Neural cell (in vitro differentiated cells): ENCODE measurements around the gene IPP. TPM values are rescaled to one million over a fixed set of nuclear protein-coding genes. Genes with fewer than 3 reads are reported as not detected.

Experiments
- H2AFZ ChIP-seq: fragments of 200-600, 300-800 bp; sonication (generic), shearing (Covaris generic); 2 replicates; pipeline ENCODE4 v1.6.0; 2014; ENCODE audit warnings: low read depth, mild to moderate bottlenecking, antibody characterized with exemption, low read length, moderate library complexity
- H3F3A ChIP-seq: fragments of 200-600 bp; shearing (Covaris generic); 2 replicates; pipeline ENCODE4 v1.6.1; 2016; ENCODE audit warnings: mild to moderate bottlenecking, moderate library complexity, mixed read lengths, antibody characterized with exemption, low read length; ENCODE audit not compliant: insufficient read depth, poor library complexity, severe bottlenecking
- H3K27ac ChIP-seq: fragments of 200-600, 300-800 bp; sonication (generic), shearing (Covaris generic); 2 replicates; pipeline ENCODE4 v1.5.1; 2014; ENCODE audit warnings: mild to moderate bottlenecking, low read length, moderate library complexity
- H3K27me3 ChIP-seq: fragments of 300-800, 200-600 bp; sonication (generic), shearing (Covaris generic); 2 replicates; pipeline ENCODE4 v1.6.0; 2014; ENCODE audit warnings: mild to moderate bottlenecking, low read depth, low read length, moderate library complexity; ENCODE audit not compliant: insufficient read depth
- H3K36me3 ChIP-seq: fragments of 300-800, 200-600 bp; sonication (generic), shearing (Covaris generic); 2 replicates; pipeline ENCODE4 v1.5.1; 2014; ENCODE audit warnings: mild to moderate bottlenecking, antibody characterized with exemption, low read length, moderate library complexity; ENCODE audit not compliant: insufficient read depth
- H3K4me2 ChIP-seq: fragments of 300-800, 200-600 bp; sonication (generic), shearing (Covaris generic); 2 replicates; pipeline ENCODE4 v1.6.0; 2014; ENCODE audit warnings: mild to moderate bottlenecking, low read length
- H3K4me3 ChIP-seq: fragments of 300-800, 200-600 bp; sonication (generic), shearing (Covaris generic); 2 replicates; pipeline ENCODE4 v1.5.1; 2014; ENCODE audit warnings: mild to moderate bottlenecking, low read length, moderate library complexity
- H3K79me2 ChIP-seq: fragments of 200-600 bp; shearing (Covaris generic); replicated peaks from 2 replicates; pipeline ENCODE4 v1.6.0; 2014; ENCODE audit warnings: mild to moderate bottlenecking, low read length, moderate library complexity; ENCODE audit not compliant: insufficient read depth
- H3K9ac ChIP-seq: fragments of 300-800, 200-600 bp; sonication (generic), shearing (Covaris generic); 2 replicates; pipeline ENCODE4 v1.6.1; 2016; ENCODE audit warnings: mild to moderate bottlenecking, low read length, mixed read lengths
- H3K9me2 ChIP-seq: fragments of 200-600 bp; shearing (Covaris generic); 2 replicates; pipeline ENCODE4 v1.6.1; 2016; ENCODE audit warnings: mild to moderate bottlenecking, low read length, mixed read lengths; ENCODE audit not compliant: insufficient read depth
- H3K9me3 ChIP-seq: fragments of 200-600, 300-800 bp; sonication (generic), shearing (Covaris generic); 2 replicates; pipeline ENCODE4 v1.6.1; 2016; ENCODE audit warnings: mild to moderate bottlenecking, mixed run types, low read length, moderate library complexity, mixed read lengths
- H4K20me1 ChIP-seq: fragments of 200-600 bp; shearing (Covaris generic); 2 replicates; pipeline ENCODE4 v1.6.1; 2016; ENCODE audit warnings: mild to moderate bottlenecking, mixed run types; ENCODE audit not compliant: insufficient read depth
- EP300 ChIP-seq: fragments of 450-650 bp; conservative IDR thresholded peaks from 2 replicates; pipeline ENCODE4 v1.6.1; 2014; ENCODE audit warnings: antibody characterized with exemption, mild to moderate bottlenecking, moderate library complexity; ENCODE audit not compliant: poor library complexity, severe bottlenecking
- EZH2 ChIP-seq: fragments of 200-600, 300-800 bp; shearing (Covaris generic), sonication (generic); IDR thresholded peaks from 2 replicates; pipeline ENCODE4 v1.6.1; 2014; ENCODE audit warnings: antibody characterized with exemption, low read length, borderline replicate concordance, mild to moderate bottlenecking; ENCODE audit not compliant: insufficient read depth, poor library complexity, severe bottlenecking
- MXI1 ChIP-seq: fragments of 450-650 bp; conservative IDR thresholded peaks from 2 replicates; pipeline ENCODE4 v1.6.1; 2014; ENCODE audit warnings: antibody characterized with exemption, mild to moderate bottlenecking; ENCODE audit not compliant: poor library complexity, severe bottlenecking
- POLR2AphosphoS5 ChIP-seq: IDR thresholded peaks from 2 replicates; pipeline ENCODE4 v1.6.1; 2012
- RAD21 ChIP-seq: fragments of 450-650 bp; conservative IDR thresholded peaks from 2 replicates; pipeline ENCODE4 v1.6.1; 2014; ENCODE audit warnings: antibody characterized with exemption, mild to moderate bottlenecking, moderate library complexity
- SMC3 ChIP-seq: fragments of 450-650 bp; conservative IDR thresholded peaks from 2 replicates; pipeline ENCODE4 v1.6.1; 2014; ENCODE audit warnings: antibody characterized with exemption, mild to moderate bottlenecking, moderate library complexity; ENCODE audit not compliant: poor library complexity
- TAF1 ChIP-seq: IDR thresholded peaks from 2 replicates; pipeline ENCODE4 v1.6.1; 2012; ENCODE audit warnings: low read depth
- polyA plus RNA-seq: library from polyadenylated mRNA; depleted of rRNA; stranded (reverse); fragments of >200 nt; gene quantifications from 2 replicates; pipeline ENCODE4 v1.2.3, GENCODE V29; 2014
- TF ChIP-seq, protein P1 (sequence below): IDR thresholded peaks from 2 replicates; pipeline ENCODE4 v1.6.1; 2012; ENCODE audit warnings: borderline replicate concordance
- TF ChIP-seq, protein P2 (sequence below): fragments of 450-650 bp; IDR thresholded peaks from 2 replicates; pipeline ENCODE4 v1.5.1; 2014; ENCODE audit warnings: antibody characterized with exemption, mild to moderate bottlenecking, moderate library complexity; ENCODE audit not compliant: poor library complexity, severe bottlenecking

Gene IPP
- polyA plus RNA-seq, 1 donor from 2014 or later = 8.3 TPM

GRCh38 chr1:45667321-45668111, 82.9 kb downstream of the IPP start:
- TF ChIP-seq TAF1 (no peak), MXI1 (no peak), EZH2 (no peak), SMC3 (no peak), RAD21 (no peak), POLR2AphosphoS5 (no peak), EP300 (no peak)
- TF ChIP-seq, protein P1, sequence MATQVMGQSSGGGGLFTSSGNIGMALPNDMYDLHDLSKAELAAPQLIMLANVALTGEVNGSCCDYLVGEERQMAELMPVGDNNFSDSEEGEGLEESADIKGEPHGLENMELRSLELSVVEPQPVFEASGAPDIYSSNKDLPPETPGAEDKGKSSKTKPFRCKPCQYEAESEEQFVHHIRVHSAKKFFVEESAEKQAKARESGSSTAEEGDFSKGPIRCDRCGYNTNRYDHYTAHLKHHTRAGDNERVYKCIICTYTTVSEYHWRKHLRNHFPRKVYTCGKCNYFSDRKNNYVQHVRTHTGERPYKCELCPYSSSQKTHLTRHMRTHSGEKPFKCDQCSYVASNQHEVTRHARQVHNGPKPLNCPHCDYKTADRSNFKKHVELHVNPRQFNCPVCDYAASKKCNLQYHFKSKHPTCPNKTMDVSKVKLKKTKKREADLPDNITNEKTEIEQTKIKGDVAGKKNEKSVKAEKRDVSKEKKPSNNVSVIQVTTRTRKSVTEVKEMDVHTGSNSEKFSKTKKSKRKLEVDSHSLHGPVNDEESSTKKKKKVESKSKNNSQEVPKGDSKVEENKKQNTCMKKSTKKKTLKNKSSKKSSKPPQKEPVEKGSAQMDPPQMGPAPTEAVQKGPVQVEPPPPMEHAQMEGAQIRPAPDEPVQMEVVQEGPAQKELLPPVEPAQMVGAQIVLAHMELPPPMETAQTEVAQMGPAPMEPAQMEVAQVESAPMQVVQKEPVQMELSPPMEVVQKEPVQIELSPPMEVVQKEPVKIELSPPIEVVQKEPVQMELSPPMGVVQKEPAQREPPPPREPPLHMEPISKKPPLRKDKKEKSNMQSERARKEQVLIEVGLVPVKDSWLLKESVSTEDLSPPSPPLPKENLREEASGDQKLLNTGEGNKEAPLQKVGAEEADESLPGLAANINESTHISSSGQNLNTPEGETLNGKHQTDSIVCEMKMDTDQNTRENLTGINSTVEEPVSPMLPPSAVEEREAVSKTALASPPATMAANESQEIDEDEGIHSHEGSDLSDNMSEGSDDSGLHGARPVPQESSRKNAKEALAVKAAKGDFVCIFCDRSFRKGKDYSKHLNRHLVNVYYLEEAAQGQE = no peak
- TF ChIP-seq, protein P2, sequence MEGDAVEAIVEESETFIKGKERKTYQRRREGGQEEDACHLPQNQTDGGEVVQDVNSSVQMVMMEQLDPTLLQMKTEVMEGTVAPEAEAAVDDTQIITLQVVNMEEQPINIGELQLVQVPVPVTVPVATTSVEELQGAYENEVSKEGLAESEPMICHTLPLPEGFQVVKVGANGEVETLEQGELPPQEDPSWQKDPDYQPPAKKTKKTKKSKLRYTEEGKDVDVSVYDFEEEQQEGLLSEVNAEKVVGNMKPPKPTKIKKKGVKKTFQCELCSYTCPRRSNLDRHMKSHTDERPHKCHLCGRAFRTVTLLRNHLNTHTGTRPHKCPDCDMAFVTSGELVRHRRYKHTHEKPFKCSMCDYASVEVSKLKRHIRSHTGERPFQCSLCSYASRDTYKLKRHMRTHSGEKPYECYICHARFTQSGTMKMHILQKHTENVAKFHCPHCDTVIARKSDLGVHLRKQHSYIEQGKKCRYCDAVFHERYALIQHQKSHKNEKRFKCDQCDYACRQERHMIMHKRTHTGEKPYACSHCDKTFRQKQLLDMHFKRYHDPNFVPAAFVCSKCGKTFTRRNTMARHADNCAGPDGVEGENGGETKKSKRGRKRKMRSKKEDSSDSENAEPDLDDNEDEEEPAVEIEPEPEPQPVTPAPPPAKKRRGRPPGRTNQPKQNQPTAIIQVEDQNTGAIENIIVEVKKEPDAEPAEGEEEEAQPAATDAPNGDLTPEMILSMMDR = no peak
- no peaks in the 10 kb centered on the region for H3F3A ChIP-seq
- no peak overlapping the region for H3K4me2 ChIP-seq
- H3K9me2 ChIP-seq = no peaks in the 10 kb centered on the region
- peaks cover 78% of the 10 kb centered on the region for H3K79me2 ChIP-seq
- H3K27me3 ChIP-seq = no peaks in the 10 kb centered on the region
- H3K4me3 ChIP-seq = no peak overlapping the region
- no peaks in the 10 kb centered on the region for H4K20me1 ChIP-seq
- no peaks in the 10 kb centered on the region for H3K36me3 ChIP-seq
- no peak overlapping the region for H3K9ac ChIP-seq
- no peak overlapping the region for H3K27ac ChIP-seq
- H3K9me3 ChIP-seq = no peaks in the 10 kb centered on the region
- no peak overlapping the region for H2AFZ ChIP-seq

GRCh38 chr1:45666836-45667235, 83.6 kb downstream of the IPP start:
- Histone ChIP-seq H4K20me1 (no peaks in the 10 kb centered on the region), H3K36me3 (no peaks in the 10 kb centered on the region)
- TF ChIP-seq MXI1 = no peak
- TF ChIP-seq POLR2AphosphoS5 = no peak
- no peak for TF ChIP-seq EP300
- no peak for TF ChIP-seq SMC3
- no peak for TF ChIP-seq RAD21
- TF ChIP-seq TAF1 = no peak
- no peak for TF ChIP-seq EZH2
- TF ChIP-seq, protein P1 = no peak
- TF ChIP-seq, protein P2 = no peak

More at GRCh38 chr1:45666836-45667235, 83.6 kb downstream of the IPP start:
- H3F3A ChIP-seq = no peaks in the 10 kb centered on the region
- no peak overlapping the region for H2AFZ ChIP-seq
- H3K9me2 ChIP-seq = no peaks in the 10 kb centered on the region
- H3K4me2 ChIP-seq = no peak overlapping the region
- no peaks in the 10 kb centered on the region for H3K9me3 ChIP-seq
- H3K27me3 ChIP-seq = no peaks in the 10 kb centered on the region
- H3K4me3 ChIP-seq = no peak overlapping the region
- peaks cover 82% of the 10 kb centered on the region for H3K79me2 ChIP-seq
- no peak overlapping the region for H3K9ac ChIP-seq
- no peak overlapping the region for H3K27ac ChIP-seq
